MM.1S (cell line): ENCODE results near the gene ZNRF3.

Experiments used
- DNase-seq: peaks from one replicate; pipeline ENCODE4 v3.0.0-alpha.2; 2015
- H2AFZ ChIP-seq: fragments of 300-600 bp; sonication (generic); 2 replicates; pipeline ENCODE4 v1.6.0; 2016; ENCODE audit warnings: antibody characterized with exemption, low read length
- H3F3A ChIP-seq: fragments of 300-600 bp; sonication (generic); 2 replicates; pipeline ENCODE4 v1.6.1; 2016; ENCODE audit warnings: mild to moderate bottlenecking, antibody characterized with exemption, low read length, moderate library complexity, mixed read lengths; ENCODE audit not compliant: insufficient read depth
- H3K27ac ChIP-seq: fragments of 300-600 bp; sonication (generic); 2 replicates; pipeline ENCODE4 v1.5.1; 2016; ENCODE audit warnings: mild to moderate bottlenecking, low read length
- H3K27me3 ChIP-seq: fragments of 300-600 bp; sonication (generic); replicated peaks from 2 replicates; pipeline ENCODE4 v1.6.0; 2016; ENCODE audit warnings: low read length; ENCODE audit not compliant: insufficient read depth
- H3K36me3 ChIP-seq: fragments of 300-600 bp; sonication (generic); replicated peaks from 2 replicates; pipeline ENCODE4 v1.6.1; 2016; ENCODE audit warnings: mild to moderate bottlenecking, low read length, mixed read lengths; ENCODE audit not compliant: insufficient read depth
- H3K4me1 ChIP-seq: fragments of 300-600 bp; sonication (generic); 2 replicates; pipeline ENCODE4 v1.6.1; 2016; ENCODE audit warnings: low read length, mixed read lengths
- H3K4me2 ChIP-seq: fragments of 300-600 bp; sonication (generic); 2 replicates; pipeline ENCODE4 v1.6.0; 2016; ENCODE audit warnings: low read depth, low read length
- H3K4me3 ChIP-seq: fragments of 300-600 bp; sonication (generic); 2 replicates; pipeline ENCODE4 v1.5.1; 2016; ENCODE audit warnings: low read length, mixed read lengths
- H3K79me2 ChIP-seq: fragments of 300-600 bp; sonication (generic); 2 replicates; pipeline ENCODE4 v1.6.1; 2016; ENCODE audit warnings: mixed run types, low read length, mixed read lengths
- H3K9ac ChIP-seq: fragments of 300-600 bp; sonication (generic); 2 replicates; pipeline ENCODE4 v1.6.1; 2016; ENCODE audit warnings: low read length, mixed read lengths
- H3K9me2 ChIP-seq: fragments of 300-600 bp; sonication (generic); replicated peaks from 2 replicates; pipeline ENCODE4 v1.6.1; 2016; ENCODE audit warnings: mild to moderate bottlenecking, low read length, mixed read lengths; ENCODE audit not compliant: insufficient read depth
- H3K9me3 ChIP-seq: fragments of 300-600 bp; sonication (generic); replicated peaks from 2 replicates; pipeline ENCODE4 v1.6.1; 2016; ENCODE audit warnings: mild to moderate bottlenecking, low read length, mixed read lengths; ENCODE audit not compliant: insufficient read depth
- H4K20me1 ChIP-seq: fragments of 300-600 bp; sonication (generic); 2 replicates; pipeline ENCODE4 v1.6.1; 2016; ENCODE audit warnings: mild to moderate bottlenecking, low read length, moderate library complexity, mixed read lengths; ENCODE audit not compliant: insufficient read depth
- CTCF ChIP-seq: fragments of 300-600 bp; sonication (generic); IDR thresholded peaks from 2 replicates; pipeline ENCODE4 v1.5.1; 2016; ENCODE audit warnings: antibody characterized with exemption, low read length, mixed read lengths
- EZH2 ChIP-seq: fragments of 300-600 bp; sonication (generic); optimal IDR thresholded peaks from 2 replicates; pipeline ENCODE3; 2017; ENCODE audit warnings: low read depth, mild to moderate bottlenecking, antibody characterized with exemption, low read length, mixed read lengths
- EZH2phosphoT487 ChIP-seq: fragments of 300-600 bp; sonication (generic); IDR thresholded peaks from 2 replicates; pipeline ENCODE4 v1.6.1; 2018; ENCODE audit warnings: antibody characterized with exemption, low read length

ZNRF3 gene

DNA sequence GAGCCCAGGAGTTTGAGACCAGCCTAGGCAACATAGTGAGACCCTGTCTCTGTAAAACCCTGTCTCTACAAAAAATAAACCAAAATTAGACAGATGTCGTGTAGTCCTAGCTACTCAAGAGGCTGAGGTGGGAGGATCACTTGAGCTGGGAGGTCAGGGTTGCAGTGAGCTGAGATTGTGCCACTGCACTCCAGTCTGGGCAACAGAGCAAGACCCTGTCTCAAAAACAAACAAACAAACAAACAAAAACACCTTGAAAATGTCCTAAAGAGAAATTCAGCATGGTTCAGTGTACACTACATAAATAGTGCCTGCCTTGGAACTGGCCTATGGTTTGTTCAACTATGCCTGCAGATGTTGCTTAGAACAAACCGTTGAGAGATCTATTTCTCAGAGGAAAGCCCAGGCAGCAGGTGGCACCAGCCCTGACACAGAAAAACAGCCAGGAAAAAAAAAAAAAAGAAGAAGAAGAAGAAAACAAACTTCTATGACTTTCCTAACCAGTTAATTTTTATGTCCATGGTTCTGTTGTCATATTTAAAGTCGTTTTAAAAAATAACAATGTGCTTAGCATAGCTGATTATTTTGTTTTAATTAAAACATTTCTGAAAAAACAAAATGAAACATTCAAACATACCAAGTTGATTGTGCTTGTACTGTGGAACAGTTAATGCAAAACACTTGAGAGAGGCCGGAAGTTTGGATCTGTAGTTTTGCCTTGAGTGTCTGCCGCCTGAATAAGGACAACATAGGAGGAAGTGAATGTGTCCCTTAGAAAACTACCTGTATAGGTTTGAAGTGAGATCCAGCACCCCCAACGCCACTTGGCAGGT lies 194.9 kb downstream of the ZNRF3 start:
- Histone ChIP-seq H3K79me2 (no peaks in the 10 kb centered on the region), H3K9ac (no peak overlapping the region), H3K9me3 (no peaks in the 10 kb centered on the region), H3K27me3 (no peaks in the 10 kb centered on the region), H3K36me3 (no peaks in the 10 kb centered on the region), H4K20me1 (no peaks in the 10 kb centered on the region), H2AFZ (no peak overlapping the region), H3K9me2 (no peaks in the 10 kb centered on the region), H3F3A (no peaks in the 10 kb centered on the region), H3K4me2 (no peak overlapping the region), H3K4me1 (no peaks in the 10 kb centered on the region), H3K27ac (no peak overlapping the region), H3K4me3 (no peak overlapping the region)
- TF ChIP-seq CTCF = no peak
- TF ChIP-seq EZH2 = no peak
- no peak for TF ChIP-seq EZH2phosphoT487
- no peak for DNase-seq

DNA sequence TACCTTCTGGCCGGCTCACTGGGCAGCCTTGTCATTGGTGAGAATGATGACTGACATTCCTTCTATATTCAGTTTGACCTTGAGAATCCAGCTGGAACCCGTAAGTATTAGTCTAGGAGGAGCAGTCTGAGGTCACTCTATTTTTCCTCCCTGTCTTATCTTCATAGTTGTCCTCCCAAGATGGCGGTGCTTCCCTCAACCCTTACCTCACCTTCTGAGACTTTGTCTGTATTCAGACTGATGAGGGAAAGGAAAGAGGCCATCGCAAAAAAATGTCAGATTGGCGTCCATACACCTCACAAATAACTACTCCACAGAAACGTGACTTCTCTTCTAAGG lies 195.5 kb downstream of the ZNRF3 start:
- Histone ChIP-seq H3K27ac (no peak overlapping the region), H2AFZ (no peak overlapping the region)
- DNase-seq = no peak

GRCh38 chr22:29079218-29079901 lies 196.0 kb downstream of the ZNRF3 start:
- Histone ChIP-seq H3K9me3 (no peaks in the 10 kb centered on the region), H4K20me1 (no peaks in the 10 kb centered on the region), H3K4me2 (no peak overlapping the region), H3F3A (no peaks in the 10 kb centered on the region), H2AFZ (no peak overlapping the region), H3K4me1 (no peaks in the 10 kb centered on the region), H3K9ac (no peak overlapping the region), H3K27ac (no peak overlapping the region), H3K36me3 (no peaks in the 10 kb centered on the region), H3K79me2 (no peaks in the 10 kb centered on the region), H3K4me3 (no peak overlapping the region), H3K27me3 (no peaks in the 10 kb centered on the region), H3K9me2 (no peaks in the 10 kb centered on the region)
- TF ChIP-seq CTCF (no peak), EZH2 (no peak), EZH2phosphoT487 (no peak)
- DNase-seq = no peak

More for the DNA sequence above, 195.5 kb downstream of the ZNRF3 start:
- no peaks in the 10 kb centered on the region for H3F3A ChIP-seq
- H3K27me3 ChIP-seq = no peaks in the 10 kb centered on the region
- no peak overlapping the region for H3K4me2 ChIP-seq
- TF ChIP-seq CTCF (no peak), EZH2 (no peak), EZH2phosphoT487 (no peak)
- H3K9ac ChIP-seq = no peak overlapping the region
- no peaks in the 10 kb centered on the region for H3K36me3 ChIP-seq
- H3K9me2 ChIP-seq = no peaks in the 10 kb centered on the region
- H3K9me3 ChIP-seq = no peaks in the 10 kb centered on the region
- H3K4me1 ChIP-seq = no peaks in the 10 kb centered on the region
- no peaks in the 10 kb centered on the region for H3K79me2 ChIP-seq
- no peaks in the 10 kb centered on the region for H4K20me1 ChIP-seq
- no peak overlapping the region for H3K4me3 ChIP-seq
